ENCODE data around the gene NTNG2.

NTNG2 gene

GRCh38 chr9:132171702-132172101 is 9.8 kb downstream of the NTNG2 start:
- DNase-seq (ENCODE audit: low spot score) = no peak

GRCh38 chr9:132172185-132172584 is 10.3 kb downstream of the NTNG2 start:
- no peak for DNase-seq (ENCODE audit: low spot score)

- DNase-seq (ENCODE audit: low spot score) = no peak
These were observed 13.6 kb downstream of the NTNG2 start for GRCh38 chr9:132175431-132175830.

GRCh38 chr9:132176338-132176737 is 14.5 kb downstream of the NTNG2 start:
- DNase-seq (ENCODE audit: low spot score) = no peak

GRCh38 chr9:132181796-132182313 is 20.0 kb downstream of the NTNG2 start:
- no peak for DNase-seq (ENCODE audit: low spot score)

- no peak for DNase-seq (ENCODE audit: low spot score)
These were observed 20.6 kb downstream of the NTNG2 start for GRCh38 chr9:132182314-132183091.

- no peak for DNase-seq (ENCODE audit: low spot score)
These were observed 21.3 kb downstream of the NTNG2 start for GRCh38 chr9:132183134-132183533.

GRCh38 chr9:132183715-132184114 is 21.9 kb downstream of the NTNG2 start:
- DNase-seq (ENCODE audit: low spot score) = no peak

- no peak for DNase-seq (ENCODE audit: low spot score)
These were observed 22.3 kb downstream of the NTNG2 start for GRCh38 chr9:132184124-132184523.

GRCh38 chr9:132185073-132186009 is 23.5 kb downstream of the NTNG2 start:
- DNase-seq (ENCODE audit: low spot score) = no peak

- DNase-seq (ENCODE audit: low spot score) = no peak
These were observed 25.3 kb downstream of the NTNG2 start for GRCh38 chr9:132187121-132187620.

GRCh38 chr9:132190966-132191365 is 29.1 kb downstream of the NTNG2 start:
- no peak for DNase-seq (ENCODE audit: low spot score)

GRCh38 chr9:132192728-132193127 is 30.9 kb downstream of the NTNG2 start:
- DNase-seq (ENCODE audit: low spot score) = no peak

- DNase-seq (ENCODE audit: low spot score) = no peak
These were observed 31.6 kb downstream of the NTNG2 start for GRCh38 chr9:132193227-132194124.

GRCh38 chr9:132194508-132194907 is 32.6 kb downstream of the NTNG2 start:
- no peak for DNase-seq (ENCODE audit: low spot score)

GRCh38 chr9:132197315-132197714 is 35.5 kb downstream of the NTNG2 start:
- no peak for DNase-seq (ENCODE audit: low spot score)

- DNase-seq (ENCODE audit: low spot score) = no peak
These were observed 36.1 kb downstream of the NTNG2 start for GRCh38 chr9:132197856-132198550.

GRCh38 chr9:132199056-132199455 is 37.2 kb downstream of the NTNG2 start:
- DNase-seq (ENCODE audit: low spot score) = no peak

GRCh38 chr9:132200706-132201105 is 38.8 kb downstream of the NTNG2 start:
- no peak for DNase-seq (ENCODE audit: low spot score)

GRCh38 chr9:132201139-132201538 is 39.3 kb downstream of the NTNG2 start:
- DNase-seq (ENCODE audit: low spot score) = no peak
